ENCODE results near the gene SLC17A5.

DNA sequence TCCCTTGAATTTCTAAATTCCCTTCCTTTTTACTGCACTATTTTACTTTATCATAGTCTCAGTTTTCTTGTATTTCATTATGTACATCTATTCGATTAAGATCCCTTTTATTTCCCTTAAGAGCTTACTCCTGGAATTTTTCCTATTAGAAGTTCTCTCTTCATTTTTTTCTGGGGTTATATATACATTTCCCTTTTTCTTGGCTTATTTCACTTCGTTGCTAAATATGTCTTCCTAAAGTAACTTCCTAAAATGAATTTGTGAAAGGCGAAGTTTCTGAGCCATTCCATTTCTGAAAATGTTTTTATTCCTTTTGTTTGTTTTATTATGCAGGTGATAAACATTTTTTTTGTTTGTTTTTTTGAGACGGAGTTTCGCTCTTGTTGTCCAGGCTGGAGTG, 36.3 kb upstream of the SLC17A5 start:
- TF ChIP-seq, protein P1, sequence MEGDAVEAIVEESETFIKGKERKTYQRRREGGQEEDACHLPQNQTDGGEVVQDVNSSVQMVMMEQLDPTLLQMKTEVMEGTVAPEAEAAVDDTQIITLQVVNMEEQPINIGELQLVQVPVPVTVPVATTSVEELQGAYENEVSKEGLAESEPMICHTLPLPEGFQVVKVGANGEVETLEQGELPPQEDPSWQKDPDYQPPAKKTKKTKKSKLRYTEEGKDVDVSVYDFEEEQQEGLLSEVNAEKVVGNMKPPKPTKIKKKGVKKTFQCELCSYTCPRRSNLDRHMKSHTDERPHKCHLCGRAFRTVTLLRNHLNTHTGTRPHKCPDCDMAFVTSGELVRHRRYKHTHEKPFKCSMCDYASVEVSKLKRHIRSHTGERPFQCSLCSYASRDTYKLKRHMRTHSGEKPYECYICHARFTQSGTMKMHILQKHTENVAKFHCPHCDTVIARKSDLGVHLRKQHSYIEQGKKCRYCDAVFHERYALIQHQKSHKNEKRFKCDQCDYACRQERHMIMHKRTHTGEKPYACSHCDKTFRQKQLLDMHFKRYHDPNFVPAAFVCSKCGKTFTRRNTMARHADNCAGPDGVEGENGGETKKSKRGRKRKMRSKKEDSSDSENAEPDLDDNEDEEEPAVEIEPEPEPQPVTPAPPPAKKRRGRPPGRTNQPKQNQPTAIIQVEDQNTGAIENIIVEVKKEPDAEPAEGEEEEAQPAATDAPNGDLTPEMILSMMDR (IDR thresholded peaks at IDR 0.05), result no peak
- TF ChIP-seq EZH2 (IDR thresholded peaks at IDR 0.05; ENCODE audit: borderline replicate concordance, insufficient read depth, low read depth, low read length, poor library complexity, severe bottlenecking), result no peak
